Smooth muscle cell (in vitro differentiated cells): ENCODE measurements around the gene TMEM39A. TPM values are rescaled to one million over a fixed set of nuclear protein-coding genes. Genes with fewer than 3 reads are reported as not detected.
A peak's percentile ranks its signal among the peaks of the same experiment; 100 is the strongest.

Experiments
- DNase-seq: peaks from one replicate; lab custom pipeline; 2025; ENCODE audit not compliant: unreplicated experiment; lab: John Stamatoyannopoulos, UW
- H2AFZ ChIP-seq: fragments of 200-600 bp; sonication (generic); 2 replicates; pipeline ENCODE4 v1.6.0; 2016; ENCODE audit warnings: antibody characterized with exemption, low read depth, mild to moderate bottlenecking
- H3F3A ChIP-seq: fragments of 200-600 bp; sonication (generic); 2 replicates; pipeline ENCODE4 v1.6.0; 2017; ENCODE audit warnings: antibody characterized with exemption, low read depth
- H3K27ac ChIP-seq: fragments of 200-600 bp; sonication (generic); 2 replicates; pipeline ENCODE4 v1.5.1; 2016; ENCODE audit warnings: low read depth, mild to moderate bottlenecking
- H3K27me3 ChIP-seq: fragments of 200-600 bp; sonication (generic); 2 replicates; pipeline ENCODE4 v1.6.1; 2016; ENCODE audit warnings: low read depth, mild to moderate bottlenecking
- H3K36me3 ChIP-seq: fragments of 200-600 bp; sonication (generic); 2 replicates; pipeline ENCODE4 v1.5.1; 2016; ENCODE audit warnings: low read depth
- H3K4me1 ChIP-seq: fragments of 200-600 bp; sonication (generic); 2 replicates; pipeline ENCODE4 v1.5.1; 2016; ENCODE audit warnings: low read depth
- H3K4me2 ChIP-seq: fragments of 200-600 bp; sonication (generic); 2 replicates; pipeline ENCODE4 v1.6.0; 2016; ENCODE audit warnings: mild to moderate bottlenecking
- H3K4me3 ChIP-seq: fragments of 200-600 bp; sonication (generic); 2 replicates; pipeline ENCODE4 v1.5.1; 2016; ENCODE audit warnings: mild to moderate bottlenecking
- H3K79me2 ChIP-seq: fragments of 200-600 bp; sonication (generic); 2 replicates; pipeline ENCODE4 v1.6.0; 2016; ENCODE audit warnings: low read depth, mild to moderate bottlenecking
- H3K9ac ChIP-seq: fragments of 200-600 bp; sonication (generic); 2 replicates; pipeline ENCODE4 v1.6.0; 2016; ENCODE audit warnings: low read depth
- H3K9me3 ChIP-seq: fragments of 200-600 bp; sonication (generic); replicated peaks from 2 replicates; pipeline ENCODE4 v1.5.1; 2016; ENCODE audit warnings: low read depth
- H4K20me1 ChIP-seq: fragments of 200-600 bp; sonication (generic); 2 replicates; pipeline ENCODE4 v1.6.0; 2016; ENCODE audit warnings: low read depth
- CTCF ChIP-seq: fragments of 200-600 bp; sonication (generic); IDR thresholded peaks from 2 replicates; pipeline ENCODE4 v1.5.1; 2017; ENCODE audit warnings: borderline replicate concordance, mild to moderate bottlenecking, antibody characterized with exemption; ENCODE audit not compliant: insufficient read depth, poor library complexity, severe bottlenecking
- WGBS: methylation state at CpG from one replicate; pipeline ENCODE4 v1.1.7; 2016; ENCODE audit warnings: low lambda C conversion rate; 5-methylcytosine and 5-hydroxymethylcytosine counted together
- polyA plus RNA-seq: library from polyadenylated mRNA; unstranded; fragments of >200 nt; fragmentation: Nextera tagmentation; extraction: Ambion mirVana; gene quantifications from 2 replicates; pipeline ENCODE4 v1.2.1, GENCODE V29; 2016
- total RNA-seq: library from RNA; depleted of rRNA; stranded (reverse); fragments of >200 nt; gene quantifications from 2 replicates; pipeline ENCODE4 v1.2.3, GENCODE V29; 2014

TMEM39A gene
- total and polyA plus RNA-seq, 2 experiments from 2014 or later: 64.6 to 79.2 TPM

GRCh38 chr3:119507404-119507803, 44.0 kb upstream of the TMEM39A start:
- DNase-seq: no peak
- Histone ChIP-seq H3K4me2 (no peak overlapping the region), H3K4me1 (no peaks in the 10 kb centered on the region), H3K36me3 (peaks cover 5% of the 10 kb centered on the region), H4K20me1 (peaks cover 17% of the 10 kb centered on the region), H3K9ac (no peak overlapping the region), H3K27me3 (no peaks in the 10 kb centered on the region), H3K79me2 (peaks cover 10% of the 10 kb centered on the region), H2AFZ (no peak overlapping the region), H3K27ac (no peak overlapping the region), H3F3A (no peaks in the 10 kb centered on the region), H3K4me3 (no peak overlapping the region), H3K9me3 (no peaks in the 10 kb centered on the region)
- TF ChIP-seq CTCF: no peak
- WGBS: 94% methylated on average over 2 of the region's 2 CpGs

- no peak overlapping the region for H2AFZ ChIP-seq
- 97% methylated on average over 4 of the region's 4 CpGs for WGBS
- H3K9me3 ChIP-seq: no peaks in the 10 kb centered on the region
- no peak overlapping the region for H3K4me2 ChIP-seq
- no peak overlapping the region for H3K9ac ChIP-seq
- H3K27me3 ChIP-seq: no peaks in the 10 kb centered on the region
- peaks cover 15% of the 10 kb centered on the region for H3K79me2 ChIP-seq
- no peaks in the 10 kb centered on the region for H3F3A ChIP-seq
- H3K4me3 ChIP-seq: no peak overlapping the region
- TF ChIP-seq CTCF: no peak
- H4K20me1 ChIP-seq: peaks cover 17% of the 10 kb centered on the region
- no peak overlapping the region for H3K27ac ChIP-seq
- peaks cover 5% of the 10 kb centered on the region for H3K36me3 ChIP-seq
- no peak for DNase-seq
- no peaks in the 10 kb centered on the region for H3K4me1 ChIP-seq
These were observed 43.2 kb upstream of the TMEM39A start for GRCh38 chr3:119506631-119507030.

GRCh38 chr3:119500901-119501300, 37.5 kb upstream of the TMEM39A start:
- no peak for TF ChIP-seq CTCF
- 81% methylated on average over 2 of the region's 2 CpGs for WGBS
- Histone ChIP-seq H3K27ac (no peak overlapping the region), H3K4me1 (peaks cover 22% of the 10 kb centered on the region), H3K9ac (no peak overlapping the region), H2AFZ (no peak overlapping the region), H3K4me2 (peak overlapping the region; percentile 90), H3K79me2 (peaks cover 25% of the 10 kb centered on the region), H3K9me3 (no peaks in the 10 kb centered on the region), H3K27me3 (no peaks in the 10 kb centered on the region), H3K4me3 (no peak overlapping the region), H3F3A (no peaks in the 10 kb centered on the region), H3K36me3 (no peaks in the 10 kb centered on the region), H4K20me1 (peaks cover 7% of the 10 kb centered on the region)
- DNase-seq: no peak

DNA sequence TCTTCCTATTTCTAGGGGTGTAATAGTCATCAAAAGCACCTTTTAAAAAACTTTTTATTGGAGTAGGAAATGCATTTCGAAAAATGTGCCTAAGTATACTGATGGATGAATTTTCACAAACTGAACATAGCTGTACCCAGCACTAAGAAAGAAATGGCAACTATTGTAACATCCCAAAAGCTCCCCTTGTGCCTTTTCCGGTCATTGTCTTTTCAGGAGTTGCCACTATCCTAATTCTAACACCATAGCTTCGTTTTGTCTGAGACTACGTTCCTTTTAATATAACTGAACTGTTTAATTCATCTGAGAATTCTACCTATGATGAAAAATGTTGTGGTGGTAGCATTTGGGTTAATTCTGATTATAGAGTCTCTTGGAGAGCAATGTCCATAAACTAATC, 36.9 kb upstream of the TMEM39A start:
- Histone ChIP-seq H2AFZ (no peak overlapping the region), H3K36me3 (no peaks in the 10 kb centered on the region), H3K4me2 (peak overlapping the region; percentile 90), H3K9ac (peak overlapping the region; percentile 85), H3K79me2 (peaks cover 25% of the 10 kb centered on the region), H4K20me1 (peaks cover 7% of the 10 kb centered on the region), H3K4me1 (peaks cover 22% of the 10 kb centered on the region), H3F3A (no peaks in the 10 kb centered on the region), H3K27ac (peak overlapping the region; percentile 10), H3K9me3 (no peaks in the 10 kb centered on the region), H3K27me3 (no peaks in the 10 kb centered on the region), H3K4me3 (peak overlapping the region; percentile 87)
- DNase-seq: no peak
- TF ChIP-seq CTCF: no peak
- 88% methylated on average over 4 of the region's 4 CpGs for WGBS
